Astrocyte (in vitro differentiated cells and primary cell): ENCODE results near the gene OR52W1. TPM values are rescaled to one million over a fixed set of nuclear protein-coding genes. Genes with fewer than 3 reads are reported as not detected.

Experiments used
- DNase-seq: peaks from one replicate; pipeline ENCODE4 v3.0.0-alpha.2; 2010; ENCODE audit warnings: low read depth
- FAIRE-seq: peaks from 2 replicates; lab custom pipeline; 2011; peaks lifted over from hg19 to GRCh38; lab: Jason Lieb, UNC
- H2AFZ ChIP-seq: 2 replicates; pipeline ENCODE4 v1.6.0; 2012; ENCODE audit warnings: low read depth, low read length, inconsistent platforms
- H3K27ac ChIP-seq: 2 replicates; pipeline ENCODE4 v1.5.1; 2011; ENCODE audit warnings: low read depth, low read length, inconsistent platforms
- H3K27me3 ChIP-seq: 2 replicates; pipeline ENCODE4 v1.6.0; 2011; ENCODE audit warnings: low read length, inconsistent platforms; ENCODE audit not compliant: insufficient read depth
- H3K36me3 ChIP-seq: 2 replicates; pipeline ENCODE4 v1.5.1; 2011; ENCODE audit warnings: low read length, inconsistent platforms; ENCODE audit not compliant: insufficient read depth
- H3K4me1 ChIP-seq: 2 replicates; pipeline ENCODE4 v1.5.1; 2011; ENCODE audit warnings: low read length, inconsistent platforms; ENCODE audit not compliant: insufficient read depth
- H3K4me2 ChIP-seq: 2 replicates; pipeline ENCODE4 v1.6.0; 2012; ENCODE audit warnings: low read length, inconsistent platforms
- H3K4me3 ChIP-seq: 2 replicates; pipeline ENCODE4 v1.5.1; 2011; ENCODE audit warnings: low read depth, mild to moderate bottlenecking, low read length, inconsistent platforms; ENCODE audit not compliant: insufficient read depth
- H3K79me2 ChIP-seq: 2 replicates; pipeline ENCODE4 v1.6.0; 2012; ENCODE audit warnings: mild to moderate bottlenecking, low read length, inconsistent platforms; ENCODE audit not compliant: insufficient read depth
- H3K9ac ChIP-seq: 2 replicates; pipeline ENCODE4 v1.6.0; 2012; ENCODE audit warnings: mild to moderate bottlenecking, low read length, inconsistent platforms
- H3K9me3 ChIP-seq: 2 replicates; pipeline ENCODE4 v1.5.1; 2012; ENCODE audit warnings: low read depth, mild to moderate bottlenecking, low read length, inconsistent platforms; ENCODE audit not compliant: insufficient read depth
- H4K20me1 ChIP-seq: 2 replicates; pipeline ENCODE4 v1.6.0; 2012; ENCODE audit warnings: low read length, inconsistent platforms; ENCODE audit not compliant: insufficient read depth
- H3K27ac Mint-ChIP-seq: one replicate; pipeline ENCODE4 v1.8.0; 2021; ENCODE audit warnings: mild to moderate bottlenecking, mixed read lengths; ENCODE audit not compliant: unreplicated experiment
- H3K27me3 Mint-ChIP-seq: one replicate; pipeline ENCODE4 v1.8.0; 2021; ENCODE audit warnings: low read depth, mixed read lengths; ENCODE audit not compliant: unreplicated experiment
- H3K36me3 Mint-ChIP-seq: one replicate; pipeline ENCODE4 v1.8.0; 2021; ENCODE audit warnings: low read depth, mixed read lengths; ENCODE audit not compliant: unreplicated experiment
- H3K4me1 Mint-ChIP-seq: one replicate; pipeline ENCODE4 v1.8.0; 2021; ENCODE audit warnings: low read depth, mixed read lengths; ENCODE audit not compliant: unreplicated experiment
- H3K4me3 Mint-ChIP-seq: one replicate; pipeline ENCODE4 v1.8.0; 2021; ENCODE audit warnings: mild to moderate bottlenecking, moderate library complexity, mixed read lengths; ENCODE audit not compliant: unreplicated experiment
- H3K9me3 Mint-ChIP-seq: one replicate; pipeline ENCODE4 v1.8.0; 2021; ENCODE audit warnings: mild to moderate bottlenecking, mixed read lengths; ENCODE audit not compliant: unreplicated experiment
- CTCF ChIP-seq: IDR thresholded peaks from 2 replicates; pipeline ENCODE4 v1.5.1; 2011; ENCODE audit warnings: low read depth, mild to moderate bottlenecking, inconsistent platforms, low read length, moderate library complexity; ENCODE audit not compliant: insufficient read depth
- EZH2 ChIP-seq: IDR thresholded peaks from 2 replicates; pipeline ENCODE4 v1.6.1; 2012; ENCODE audit warnings: mild to moderate bottlenecking, low read length, inconsistent platforms; ENCODE audit not compliant: insufficient read depth
- total RNA-seq: library from RNA; stranded (reverse); gene quantifications from 2 replicates; pipeline ENCODE4 v1.2.1, GENCODE V29; 2021

OR52W1 gene
- total RNA-seq, 1 donor from 2014 or later = not detected

GRCh38 chr11:6210274-6210955 is 11.4 kb downstream of the OR52W1 start:
- Mint-ChIP-seq H3K9me3 (no peaks in the 10 kb centered on the region), H3K36me3 (peaks cover 14% of the 10 kb centered on the region), H3K27me3 (no peaks in the 10 kb centered on the region), H3K4me3 (no peak overlapping the region), H3K4me1 (peaks cover 20% of the 10 kb centered on the region), H3K27ac (peak overlapping the region; percentile 15)
- no peak overlapping the region for H3K9ac ChIP-seq
- no peak overlapping the region for H3K4me2 ChIP-seq
- no peak for FAIRE-seq
- H3K27me3 ChIP-seq = no peaks in the 10 kb centered on the region
- no peaks in the 10 kb centered on the region for H4K20me1 ChIP-seq
- no peaks in the 10 kb centered on the region for H3K4me1 ChIP-seq
- no peak overlapping the region for H3K4me3 ChIP-seq
- peaks cover 9% of the 10 kb centered on the region for H3K36me3 ChIP-seq
- no peak for TF ChIP-seq EZH2
- TF ChIP-seq CTCF = no peak
- DNase-seq = no peak
- H2AFZ ChIP-seq = no peak overlapping the region
- H3K27ac ChIP-seq = no peak overlapping the region
- no peaks in the 10 kb centered on the region for H3K79me2 ChIP-seq
- H3K9me3 ChIP-seq = no peaks in the 10 kb centered on the region

- no peaks in the 10 kb centered on the region for H3K27me3 Mint-ChIP-seq
- no peak for TF ChIP-seq EZH2
- TF ChIP-seq CTCF = no peak
- no peaks in the 10 kb centered on the region for H3K9me3 Mint-ChIP-seq
- Histone ChIP-seq H3K4me2 (no peak overlapping the region), H3K79me2 (no peaks in the 10 kb centered on the region), H3K4me1 (peaks cover 5% of the 10 kb centered on the region), H3K4me3 (no peak overlapping the region), H3K27me3 (no peaks in the 10 kb centered on the region), H3K36me3 (peaks cover 12% of the 10 kb centered on the region), H2AFZ (no peak overlapping the region), H3K9me3 (no peaks in the 10 kb centered on the region), H3K9ac (no peak overlapping the region), H4K20me1 (peaks cover 12% of the 10 kb centered on the region), H3K27ac (no peak overlapping the region)
- no peak for FAIRE-seq
- H3K27ac Mint-ChIP-seq = no peak overlapping the region
- H3K4me1 Mint-ChIP-seq = peaks cover 9% of the 10 kb centered on the region
- H3K4me3 Mint-ChIP-seq = no peak overlapping the region
- H3K36me3 Mint-ChIP-seq = peaks cover 23% of the 10 kb centered on the region
- DNase-seq = no peak
These were observed 15.5 kb downstream of the OR52W1 start for GRCh38 chr11:6214530-6214929.

GRCh38 chr11:6216501-6216900 is 17.5 kb downstream of the OR52W1 start:
- DNase-seq (no peak), FAIRE-seq (no peak)
- Mint-ChIP-seq H3K4me3 (no peak overlapping the region), H3K36me3 (peaks cover 14% of the 10 kb centered on the region), H3K27me3 (no peaks in the 10 kb centered on the region), H3K4me1 (peaks cover 7% of the 10 kb centered on the region), H3K27ac (no peak overlapping the region), H3K9me3 (no peaks in the 10 kb centered on the region)
- H3K27ac ChIP-seq = no peak overlapping the region
- peaks cover 10% of the 10 kb centered on the region for H3K36me3 ChIP-seq
- H3K4me1 ChIP-seq = peaks cover 10% of the 10 kb centered on the region
- TF ChIP-seq CTCF = no peak
- no peak overlapping the region for H3K4me3 ChIP-seq
- no peaks in the 10 kb centered on the region for H3K9me3 ChIP-seq
- no peak overlapping the region for H3K4me2 ChIP-seq
- no peak overlapping the region for H3K9ac ChIP-seq
- H2AFZ ChIP-seq = no peak overlapping the region
- no peaks in the 10 kb centered on the region for H3K79me2 ChIP-seq
- H3K27me3 ChIP-seq = no peaks in the 10 kb centered on the region
- H4K20me1 ChIP-seq = peaks cover 12% of the 10 kb centered on the region
